Skeletal muscle satellite cell (primary cell): ENCODE measurements around the gene PHACTR1.

Experiments
- H3K27me3 ChIP-seq: 2 replicates; pipeline ENCODE4 v1.7.0; 2013; ENCODE audit warnings: low read length; ENCODE audit not compliant: control insufficient read depth, insufficient read depth
- H3K36me3 ChIP-seq: 2 replicates; pipeline ENCODE4 v1.7.0; 2013; ENCODE audit warnings: mild to moderate bottlenecking, control low read depth, low read length; ENCODE audit not compliant: insufficient read depth
- H3K4me1 ChIP-seq: 2 replicates; pipeline ENCODE4 v1.7.0; 2013; ENCODE audit warnings: low read length; ENCODE audit not compliant: control insufficient read depth, insufficient read depth
- H3K4me2 ChIP-seq: 2 replicates; pipeline ENCODE4 v1.7.0; 2013; ENCODE audit warnings: mild to moderate bottlenecking, low read length
- H3K4me3 ChIP-seq: 2 replicates; pipeline ENCODE4 v1.7.0; 2013; ENCODE audit warnings: low read length
- H3K9ac ChIP-seq: 2 replicates; pipeline ENCODE4 v1.7.0; 2013; ENCODE audit warnings: mild to moderate bottlenecking, low read depth, low read length, moderate library complexity
- H3K9me3 ChIP-seq: replicated peaks from 2 replicates; pipeline ENCODE4 v1.7.0; 2013; ENCODE audit warnings: mild to moderate bottlenecking, control low read depth, low read length

Gene PHACTR1

DNA sequence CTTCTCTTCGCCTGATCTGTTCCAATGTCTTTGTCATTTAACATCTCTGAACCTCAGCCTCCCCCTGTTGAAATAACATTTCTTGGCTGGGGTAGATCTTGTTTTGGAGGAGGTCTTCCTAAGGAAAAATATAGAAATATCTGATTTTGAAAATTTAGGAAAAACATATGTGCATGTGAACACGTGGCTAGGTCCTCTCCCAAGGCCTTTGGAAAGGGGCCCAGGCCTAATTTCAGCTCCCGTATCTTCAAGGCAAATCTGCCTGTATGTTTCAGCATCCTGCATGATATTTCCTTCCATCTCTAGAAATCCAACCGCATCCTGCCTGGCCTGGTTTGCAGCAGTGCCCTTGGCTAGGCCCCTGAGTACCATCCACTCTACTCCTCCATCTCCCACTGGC, 261.2 kb downstream of the PHACTR1 start:
- Histone ChIP-seq H3K36me3 (no peaks in the 10 kb centered on the region), H3K27me3 (no peaks in the 10 kb centered on the region), H3K4me2 (no peak overlapping the region), H3K9ac (no peak overlapping the region), H3K9me3 (no peaks in the 10 kb centered on the region), H3K4me1 (peaks cover 8% of the 10 kb centered on the region), H3K4me3 (no peak overlapping the region)

DNA sequence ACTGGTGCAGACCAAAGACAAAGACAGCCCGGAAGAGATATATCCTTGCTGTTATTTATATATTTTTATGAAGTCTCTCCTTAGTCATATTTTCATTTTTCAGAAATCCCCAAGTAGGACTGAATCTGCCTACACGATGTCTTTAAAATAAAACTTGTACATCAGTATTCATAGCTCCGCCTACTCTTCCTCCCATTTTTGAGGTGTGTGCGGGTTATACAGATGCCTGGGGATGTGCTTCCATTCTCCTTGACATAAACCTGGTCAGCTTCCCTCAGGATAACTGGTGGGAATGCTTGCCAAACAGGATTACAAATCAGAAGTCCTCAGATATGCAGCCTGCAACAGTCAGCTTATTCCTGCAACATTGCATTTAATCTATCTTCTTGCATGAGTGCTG, 264.2 kb downstream of the PHACTR1 start:
- H3K9me3 ChIP-seq: no peaks in the 10 kb centered on the region
- no peak overlapping the region for H3K9ac ChIP-seq
- no peaks in the 10 kb centered on the region for H3K27me3 ChIP-seq

DNA sequence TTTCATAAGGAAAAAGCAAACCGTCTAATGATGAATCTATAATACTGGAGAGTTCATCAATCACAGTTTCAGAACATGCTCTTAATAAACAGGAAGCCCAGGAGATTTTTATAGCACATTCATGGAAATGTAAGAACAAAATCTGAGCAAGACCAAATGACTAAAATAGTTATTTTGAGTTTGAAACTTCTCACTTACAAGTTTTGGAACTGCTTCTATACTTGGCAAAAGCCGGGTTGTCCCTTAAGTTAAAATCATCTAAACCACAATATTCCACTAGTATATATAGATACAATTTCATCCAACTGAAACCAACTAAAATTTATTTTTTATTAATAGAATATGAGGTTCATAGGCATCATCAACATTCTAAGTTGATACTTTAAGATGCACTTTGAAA, 268.2 kb downstream of the PHACTR1 start:
- H3K9ac ChIP-seq: no peak overlapping the region
- H3K27me3 ChIP-seq: no peaks in the 10 kb centered on the region
- no peaks in the 10 kb centered on the region for H3K9me3 ChIP-seq
- H3K4me2 ChIP-seq: no peak overlapping the region
- H3K4me1 ChIP-seq: no peaks in the 10 kb centered on the region
- no peak overlapping the region for H3K4me3 ChIP-seq
- no peaks in the 10 kb centered on the region for H3K36me3 ChIP-seq

More for the DNA sequence above, 264.2 kb downstream of the PHACTR1 start:
- Histone ChIP-seq H3K36me3 (no peaks in the 10 kb centered on the region), H3K4me3 (no peak overlapping the region), H3K4me1 (no peaks in the 10 kb centered on the region), H3K4me2 (no peak overlapping the region)

DNA sequence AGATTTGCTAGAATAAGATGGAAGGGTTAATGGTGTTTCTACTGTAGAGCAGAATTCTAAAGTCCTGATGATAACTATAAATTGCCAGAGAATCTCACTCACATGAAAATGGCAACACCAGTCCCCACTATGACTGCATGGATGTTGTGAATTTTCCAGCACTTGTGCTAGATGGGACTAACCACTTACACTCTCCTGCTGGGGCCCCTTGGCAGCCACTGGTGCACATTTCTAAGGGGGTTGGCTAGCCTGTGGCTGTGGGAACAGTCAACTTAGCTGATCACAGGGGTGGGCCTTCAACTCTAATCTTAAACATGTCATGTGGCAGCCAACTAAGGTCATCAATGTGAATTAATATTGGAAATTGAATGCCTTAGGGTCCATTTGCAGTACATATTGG, 271.2 kb downstream of the PHACTR1 start:
- Histone ChIP-seq H3K4me1 (no peaks in the 10 kb centered on the region), H3K9me3 (no peaks in the 10 kb centered on the region), H3K9ac (no peak overlapping the region), H3K4me2 (no peak overlapping the region), H3K4me3 (no peak overlapping the region), H3K36me3 (no peaks in the 10 kb centered on the region), H3K27me3 (no peaks in the 10 kb centered on the region)

DNA sequence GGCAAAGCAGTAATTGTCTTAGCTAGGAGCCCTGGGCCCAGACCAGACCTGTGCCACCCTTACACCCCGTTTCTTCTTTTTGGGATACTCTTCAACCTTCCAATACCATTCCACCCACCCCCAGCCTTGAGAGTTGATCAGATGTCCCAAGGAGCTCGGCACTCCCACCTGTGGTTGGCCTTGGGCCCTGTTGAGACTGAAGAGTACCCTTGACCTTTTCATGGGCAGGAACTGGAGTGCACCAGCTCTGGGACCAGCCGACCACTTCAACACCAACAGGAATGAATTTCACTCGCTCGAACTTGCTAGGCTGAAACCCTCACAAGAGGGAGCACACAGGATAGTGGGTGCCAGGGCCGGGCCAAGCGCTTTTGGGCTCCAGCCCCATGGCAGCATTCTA, 273.6 kb downstream of the PHACTR1 start:
- no peaks in the 10 kb centered on the region for H3K9me3 ChIP-seq
- H3K4me2 ChIP-seq: no peak overlapping the region
- H3K36me3 ChIP-seq: no peaks in the 10 kb centered on the region
- no peak overlapping the region for H3K9ac ChIP-seq
- no peaks in the 10 kb centered on the region for H3K27me3 ChIP-seq
- H3K4me3 ChIP-seq: no peak overlapping the region
- no peaks in the 10 kb centered on the region for H3K4me1 ChIP-seq

DNA sequence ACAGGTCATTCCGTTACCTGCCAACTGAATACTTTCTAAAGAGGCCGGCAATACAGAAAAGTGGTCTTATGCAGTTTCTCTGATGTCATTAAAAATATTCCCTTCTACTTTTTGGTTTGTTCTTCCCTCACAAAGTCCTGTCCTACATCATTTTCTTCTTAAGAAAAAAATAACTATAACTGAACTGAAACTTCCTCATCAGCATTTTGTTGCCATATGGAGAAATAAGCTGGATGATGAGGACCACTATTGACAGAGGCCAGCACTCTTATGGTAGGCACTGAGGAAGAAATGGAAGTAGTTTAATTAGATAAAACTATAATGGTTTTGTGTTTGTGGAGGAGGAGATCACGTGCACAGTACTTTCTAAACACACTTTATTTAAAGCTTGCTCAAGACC, 274.9 kb downstream of the PHACTR1 start:
- H3K9ac ChIP-seq: no peak overlapping the region
- no peaks in the 10 kb centered on the region for H3K36me3 ChIP-seq
- no peaks in the 10 kb centered on the region for H3K9me3 ChIP-seq
- no peak overlapping the region for H3K4me3 ChIP-seq
- H3K4me2 ChIP-seq: no peak overlapping the region
- H3K4me1 ChIP-seq: no peaks in the 10 kb centered on the region
- no peaks in the 10 kb centered on the region for H3K27me3 ChIP-seq

DNA sequence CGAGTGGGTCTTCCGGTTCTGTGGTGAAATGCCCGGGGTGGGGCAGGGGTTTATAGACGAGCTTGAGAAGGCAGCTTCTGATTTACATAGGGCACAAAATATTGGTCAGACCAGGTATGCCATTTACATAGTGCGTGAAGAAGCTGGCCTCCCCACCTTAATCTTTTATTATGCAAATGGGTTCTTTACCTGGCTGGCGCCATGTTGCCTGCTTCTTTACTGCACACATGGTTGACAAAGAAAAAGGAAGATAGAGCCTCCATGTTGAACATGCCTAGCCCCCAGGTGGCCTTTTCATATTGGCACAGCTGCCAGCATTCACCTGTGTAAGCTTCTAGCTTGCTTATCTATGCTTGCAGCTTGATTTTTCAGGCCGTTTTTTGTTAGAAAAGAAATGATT, 276.2 kb downstream of the PHACTR1 start:
- no peak overlapping the region for H3K4me3 ChIP-seq
- H3K4me2 ChIP-seq: no peak overlapping the region
- no peaks in the 10 kb centered on the region for H3K36me3 ChIP-seq
- H3K27me3 ChIP-seq: no peaks in the 10 kb centered on the region
- no peaks in the 10 kb centered on the region for H3K4me1 ChIP-seq
- H3K9ac ChIP-seq: no peak overlapping the region
- H3K9me3 ChIP-seq: no peaks in the 10 kb centered on the region

DNA sequence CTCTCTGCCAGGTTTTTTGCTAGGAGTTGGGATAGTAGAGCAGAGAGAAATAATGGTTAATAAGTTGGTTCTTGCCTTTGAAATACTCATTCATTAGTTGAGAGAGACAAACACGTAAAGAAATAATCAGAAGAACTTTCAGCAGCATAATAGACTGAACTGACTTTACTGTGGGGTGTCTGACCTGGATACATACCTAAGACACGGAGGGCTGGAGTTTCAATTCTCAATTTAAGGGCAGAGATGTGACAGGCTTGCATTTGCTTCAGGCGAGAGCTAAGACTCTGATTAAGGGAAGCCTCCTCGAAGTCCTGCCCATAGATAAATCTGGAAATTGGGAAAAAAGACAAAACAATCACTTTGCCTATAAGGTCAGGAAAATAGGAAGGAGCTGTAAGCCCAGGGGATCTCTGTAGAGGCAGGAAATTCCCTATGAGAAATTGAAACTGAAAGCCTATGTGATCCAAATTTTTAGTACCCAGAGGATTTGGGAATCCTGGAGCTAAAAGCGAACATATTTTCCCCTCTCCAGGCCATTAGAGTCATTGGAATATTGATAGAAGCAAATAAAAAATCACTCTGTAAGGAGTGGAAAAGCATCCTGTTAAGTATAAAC, 276.8 kb downstream of the PHACTR1 start:
- H3K4me3 ChIP-seq: no peak overlapping the region
- H3K27me3 ChIP-seq: no peaks in the 10 kb centered on the region
- no peak overlapping the region for H3K9ac ChIP-seq
- no peaks in the 10 kb centered on the region for H3K4me1 ChIP-seq
- H3K36me3 ChIP-seq: no peaks in the 10 kb centered on the region
- H3K9me3 ChIP-seq: no peaks in the 10 kb centered on the region
- H3K4me2 ChIP-seq: no peak overlapping the region

DNA sequence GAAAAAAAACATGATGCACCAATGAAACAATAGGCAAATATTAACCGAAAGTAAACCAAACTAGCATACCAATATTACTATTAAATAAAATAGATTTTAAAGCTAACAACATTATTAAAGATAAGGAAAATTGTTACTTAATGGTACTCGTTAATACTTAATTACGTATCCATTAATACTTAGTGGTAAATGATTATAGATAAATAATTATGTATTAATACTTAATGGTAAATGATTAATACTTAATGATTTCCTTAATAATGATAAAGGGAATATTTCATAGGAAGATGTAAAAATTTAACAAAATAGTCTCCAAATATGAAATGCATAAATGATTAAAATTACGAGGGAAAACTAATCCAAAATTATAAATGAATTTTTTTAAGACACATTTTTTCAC, 278.9 kb downstream of the PHACTR1 start:
- no peaks in the 10 kb centered on the region for H3K4me1 ChIP-seq

DNA sequence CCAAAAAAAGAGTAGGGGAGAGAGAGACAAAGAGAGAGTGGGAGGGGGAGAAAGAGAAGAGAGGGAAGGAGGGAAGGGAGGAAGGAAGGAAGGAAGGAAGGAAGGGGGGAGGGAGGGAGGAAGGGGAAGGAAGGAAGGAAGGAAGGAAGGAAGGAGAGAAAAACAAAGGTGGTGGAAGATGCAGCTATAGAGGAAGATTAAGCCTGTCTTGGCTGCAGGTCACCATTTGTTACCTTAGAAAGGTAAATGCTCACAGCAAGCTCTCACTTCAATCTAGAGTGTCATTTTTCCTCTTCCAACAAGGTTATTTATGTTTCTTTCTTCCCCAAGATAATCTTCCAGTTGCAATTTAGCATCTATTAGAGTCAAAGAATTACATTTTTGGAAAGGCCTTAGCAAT, 284.0 kb downstream of the PHACTR1 start:
- no peaks in the 10 kb centered on the region for H3K27me3 ChIP-seq
- no peak overlapping the region for H3K4me3 ChIP-seq
- H3K9me3 ChIP-seq: no peaks in the 10 kb centered on the region
- H3K36me3 ChIP-seq: no peaks in the 10 kb centered on the region
- H3K4me1 ChIP-seq: no peaks in the 10 kb centered on the region
- no peak overlapping the region for H3K9ac ChIP-seq
- H3K4me2 ChIP-seq: no peak overlapping the region

More for the DNA sequence above, 278.9 kb downstream of the PHACTR1 start:
- no peaks in the 10 kb centered on the region for H3K36me3 ChIP-seq
- H3K9me3 ChIP-seq: no peaks in the 10 kb centered on the region
- no peak overlapping the region for H3K9ac ChIP-seq
- no peak overlapping the region for H3K4me2 ChIP-seq
- no peaks in the 10 kb centered on the region for H3K27me3 ChIP-seq
- H3K4me3 ChIP-seq: no peak overlapping the region

DNA sequence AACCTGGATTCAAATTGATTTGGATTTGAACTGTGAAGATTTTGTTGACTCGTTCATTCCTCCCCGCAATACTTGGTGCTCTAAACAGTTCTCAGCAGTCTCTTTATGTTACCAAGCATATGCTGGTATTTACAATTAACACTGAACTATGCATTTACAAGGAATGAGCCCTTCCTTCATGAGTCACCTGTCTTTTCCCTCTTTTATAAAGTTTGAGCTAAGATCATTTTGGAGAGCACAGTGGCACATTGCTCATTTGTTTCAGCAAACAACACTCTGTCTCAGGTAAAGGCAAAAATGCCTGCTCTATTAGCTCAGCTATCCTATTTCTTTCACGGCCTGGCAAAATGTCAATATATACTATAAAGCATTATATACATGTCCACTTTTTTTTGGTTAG, 285.4 kb downstream of the PHACTR1 start:
- H3K9me3 ChIP-seq: no peaks in the 10 kb centered on the region
- H3K36me3 ChIP-seq: no peaks in the 10 kb centered on the region
- H3K4me2 ChIP-seq: no peak overlapping the region
- H3K4me3 ChIP-seq: no peak overlapping the region
- H3K27me3 ChIP-seq: no peaks in the 10 kb centered on the region
- no peak overlapping the region for H3K9ac ChIP-seq
- peaks cover 9% of the 10 kb centered on the region for H3K4me1 ChIP-seq

DNA sequence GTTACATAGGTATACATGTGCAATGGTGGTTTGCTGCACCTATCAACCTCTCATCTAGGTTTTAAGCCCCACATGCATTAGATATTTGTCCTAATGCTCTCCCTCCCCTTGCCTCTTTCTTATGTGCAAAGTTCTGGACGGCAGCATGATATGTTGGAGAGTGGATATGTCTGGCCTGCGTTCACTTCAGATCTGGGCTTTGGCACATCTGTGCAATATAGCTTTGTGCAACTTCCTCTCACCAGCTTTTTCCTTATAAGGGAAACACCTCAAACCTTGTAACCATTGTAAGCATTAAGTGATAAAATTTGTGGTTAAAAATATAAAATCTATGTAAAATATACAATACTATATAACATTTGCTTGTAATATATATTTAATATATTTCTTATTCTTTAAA, 288.0 kb downstream of the PHACTR1 start:
- Histone ChIP-seq H3K4me3 (no peak overlapping the region), H3K4me1 (peaks cover 9% of the 10 kb centered on the region), H3K9me3 (no peaks in the 10 kb centered on the region), H3K9ac (no peak overlapping the region), H3K36me3 (no peaks in the 10 kb centered on the region), H3K4me2 (no peak overlapping the region), H3K27me3 (peaks cover 7% of the 10 kb centered on the region)
